ENCODE data around the gene SLC6A4.

Gene SLC6A4

DNA sequence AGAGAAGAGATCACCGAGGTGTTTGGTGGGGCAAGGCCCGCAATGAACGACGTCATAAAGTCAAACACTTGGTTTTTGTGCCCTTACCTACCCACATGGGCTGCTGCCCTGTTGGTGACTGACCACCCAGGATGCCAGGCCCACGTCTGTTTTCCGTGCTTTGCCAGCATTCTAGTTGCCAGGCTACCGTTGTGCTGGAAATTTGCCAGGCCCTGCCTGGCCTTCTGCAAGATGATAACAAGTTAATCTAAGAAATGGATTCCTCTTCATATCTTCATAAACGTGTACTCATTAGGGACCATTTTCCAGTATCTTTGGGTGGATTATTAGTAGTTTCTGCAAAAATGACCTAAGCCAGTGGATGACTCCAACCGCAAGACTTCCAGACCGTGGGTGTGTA is 35.4 kb downstream of the SLC6A4 start:
- TF ChIP-seq CTCF (IDR thresholded peaks at IDR 0.05; ENCODE audit: unreplicated experiment in 3 of 3), result no peak
- no peaks in the 10 kb centered on the region for H3K4me1 Mint-ChIP-seq
- H3K27ac Mint-ChIP-seq, result no peak overlapping the region
- no peaks in the 10 kb centered on the region for H3K36me3 Mint-ChIP-seq (ENCODE audit: low read depth)
- no peak overlapping the region for H3K4me3 Mint-ChIP-seq
- peaks cover 4% of the 10 kb centered on the region for H3K27me3 Mint-ChIP-seq (ENCODE audit: low read depth)
- H3K9me3 Mint-ChIP-seq, result no peaks in the 10 kb centered on the region

- H3K27me3 Mint-ChIP-seq (ENCODE audit: low read depth), result peaks cover 4% of the 10 kb centered on the region
- no peak overlapping the region for H3K4me3 Mint-ChIP-seq
- H3K27ac Mint-ChIP-seq, result no peak overlapping the region
- TF ChIP-seq CTCF (IDR thresholded peaks at IDR 0.05; ENCODE audit: unreplicated experiment in 3 of 3), result no peak
- H3K9me3 Mint-ChIP-seq, result no peaks in the 10 kb centered on the region
- no peaks in the 10 kb centered on the region for H3K4me1 Mint-ChIP-seq
- H3K36me3 Mint-ChIP-seq (ENCODE audit: low read depth), result no peaks in the 10 kb centered on the region
Measured at GRCh38 chr17:30199600-30199999, 35.9 kb downstream of the SLC6A4 start.

- no peak overlapping the region for H3K27ac Mint-ChIP-seq
- no peak for TF ChIP-seq CTCF (IDR thresholded peaks at IDR 0.05; ENCODE audit: unreplicated experiment in 3 of 3)
- H3K9me3 Mint-ChIP-seq, result no peaks in the 10 kb centered on the region
- H3K36me3 Mint-ChIP-seq (ENCODE audit: low read depth), result no peaks in the 10 kb centered on the region
- peaks cover 4% of the 10 kb centered on the region for H3K27me3 Mint-ChIP-seq (ENCODE audit: low read depth)
- no peaks in the 10 kb centered on the region for H3K4me1 Mint-ChIP-seq
- H3K4me3 Mint-ChIP-seq, result no peak overlapping the region
Measured at GRCh38 chr17:30197416-30197815, 38.1 kb downstream of the SLC6A4 start.

DNA sequence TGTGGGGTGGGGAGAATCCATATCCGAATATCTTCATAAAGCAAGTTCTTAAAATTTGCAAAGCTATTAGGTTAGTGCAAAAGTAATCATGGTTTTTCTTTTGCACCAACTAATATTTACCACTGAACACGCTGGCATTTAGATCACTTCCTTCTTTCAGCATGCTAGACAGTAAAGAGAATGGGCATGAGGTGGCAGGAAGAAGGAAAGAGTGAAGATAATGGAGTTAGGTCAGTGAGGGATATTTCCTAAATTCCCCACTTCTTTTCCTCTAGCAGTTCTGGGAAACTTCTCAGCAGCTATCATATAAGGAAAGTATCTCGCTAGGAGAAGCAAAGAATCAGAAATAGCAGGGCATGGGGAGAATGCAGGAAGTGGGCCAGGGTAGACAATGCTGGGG is 39.0 kb downstream of the SLC6A4 start:
- Mint-ChIP-seq H3K27ac (no peak overlapping the region), H3K4me1 (no peaks in the 10 kb centered on the region), H3K4me3 (no peak overlapping the region), H3K36me3 (ENCODE audit: low read depth) (no peaks in the 10 kb centered on the region), H3K27me3 (ENCODE audit: low read depth) (peaks cover 4% of the 10 kb centered on the region), H3K9me3 (no peaks in the 10 kb centered on the region)
- TF ChIP-seq CTCF (IDR thresholded peaks at IDR 0.05; ENCODE audit: unreplicated experiment in 3 of 3), result no peak

DNA sequence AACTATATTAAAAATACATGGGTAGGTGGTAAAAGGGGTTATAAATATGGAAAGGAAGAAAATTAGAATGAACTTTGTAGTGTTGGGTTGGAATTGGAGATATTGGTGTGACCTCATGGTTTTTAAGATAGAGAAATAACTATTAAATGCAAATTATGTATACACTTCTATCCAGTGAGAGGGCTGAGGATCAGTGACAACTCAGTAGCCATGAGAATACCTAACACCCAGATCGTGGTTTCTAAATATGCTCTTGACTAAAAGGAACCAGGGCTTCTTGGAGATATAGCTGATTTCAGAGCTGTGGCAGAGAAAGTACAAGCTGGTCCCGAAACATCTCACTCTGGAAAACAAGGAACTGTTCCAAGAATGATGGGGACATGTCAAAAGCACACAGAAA is 44.4 kb downstream of the SLC6A4 start:
- no peaks in the 10 kb centered on the region for H3K9me3 Mint-ChIP-seq
- H3K27ac Mint-ChIP-seq, result no peak overlapping the region
- peaks cover 5% of the 10 kb centered on the region for H3K36me3 Mint-ChIP-seq (ENCODE audit: low read depth)
- H3K4me1 Mint-ChIP-seq, result no peaks in the 10 kb centered on the region
- H3K27me3 Mint-ChIP-seq (ENCODE audit: low read depth), result no peaks in the 10 kb centered on the region
- H3K4me3 Mint-ChIP-seq, result no peak overlapping the region
- TF ChIP-seq CTCF (IDR thresholded peaks at IDR 0.05; ENCODE audit: unreplicated experiment in 3 of 3), result no peak

DNA sequence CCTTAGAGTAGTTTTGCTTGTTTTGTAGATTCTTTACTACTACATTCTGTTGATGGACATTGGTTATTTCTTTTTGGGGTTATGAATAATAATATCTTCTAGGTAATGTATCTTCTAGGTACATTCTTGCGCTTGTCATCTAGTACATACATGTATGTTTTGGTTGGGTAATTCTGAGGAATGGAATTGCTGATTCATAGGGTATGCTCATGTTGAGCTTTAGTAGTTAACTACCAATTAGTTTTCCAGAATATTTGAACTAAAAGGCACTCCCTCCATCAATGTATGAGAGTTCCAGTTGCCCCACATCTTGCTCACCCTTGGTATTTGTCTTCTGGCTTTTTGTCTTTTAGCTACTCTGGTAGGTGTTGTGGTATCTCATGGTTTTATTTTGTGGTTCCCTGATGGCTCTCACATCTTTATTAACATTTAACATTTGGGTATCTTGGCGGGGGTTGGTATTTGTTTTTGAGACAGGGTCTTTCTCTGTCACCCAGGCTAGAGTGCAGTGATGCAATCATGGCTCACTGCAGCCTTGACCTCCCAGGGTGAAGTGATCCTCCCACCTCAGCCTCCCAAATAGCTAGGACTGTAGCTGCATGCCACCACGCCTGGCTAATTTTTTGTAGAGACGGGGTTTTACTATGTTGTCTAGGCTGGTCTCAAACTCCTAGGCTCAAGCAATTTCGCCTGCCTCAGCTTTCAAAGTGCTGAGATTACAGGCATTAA is 47.1 kb downstream of the SLC6A4 start:
- Mint-ChIP-seq H3K27me3 (ENCODE audit: low read depth) (no peaks in the 10 kb centered on the region), H3K9me3 (no peaks in the 10 kb centered on the region), H3K27ac (peak overlapping the region in 1 of 3 experiments; percentile 8), H3K4me1 (no peaks in the 10 kb centered on the region), H3K36me3 (ENCODE audit: low read depth) (peaks cover 23% of the 10 kb centered on the region), H3K4me3 (no peak overlapping the region)
- no peak for TF ChIP-seq CTCF (IDR thresholded peaks at IDR 0.05; ENCODE audit: unreplicated experiment in 3 of 3)
